ENCODE results near the gene NPAS3.

- TF ChIP-seq POLR2A (IDR thresholded peaks at IDR 0.05) (no peak), CTCF (IDR thresholded peaks at IDR 0.05) (no peak), EP300 (IDR thresholded peaks at IDR 0.05) (no peak)
These were observed 237.3 kb downstream of the NPAS3 start for GRCh38 chr14:33175951-33176350.

Data from tibial nerve (tissue), 4 donors.